ENCODE measurements around the gene MEPE. TPM values are rescaled to one million over a fixed set of nuclear protein-coding genes. Genes with fewer than 3 reads are reported as not detected.

Gene MEPE
- polyA plus RNA-seq, 1 donor, result not detected

DNA sequence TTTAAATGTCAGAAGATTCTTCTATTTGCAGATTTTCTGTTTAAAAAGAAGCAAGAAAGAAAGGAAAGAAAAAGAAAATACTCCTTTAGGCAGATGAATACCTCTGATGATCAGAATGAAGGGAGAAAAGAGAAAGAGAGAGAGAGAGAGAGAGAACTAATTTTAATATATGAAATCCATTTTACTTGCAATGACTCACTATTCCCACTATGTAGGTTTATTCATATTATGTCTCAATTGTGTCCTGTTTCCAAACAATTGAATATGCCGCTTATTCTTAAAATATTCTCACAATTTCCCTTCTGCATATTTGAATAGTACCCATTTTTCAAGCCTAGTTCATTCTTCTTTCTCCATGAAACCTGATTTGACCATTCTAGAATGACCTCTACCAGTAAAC lies 11.7 kb downstream of the MEPE start:
- DNase-seq, result no peak

DNA sequence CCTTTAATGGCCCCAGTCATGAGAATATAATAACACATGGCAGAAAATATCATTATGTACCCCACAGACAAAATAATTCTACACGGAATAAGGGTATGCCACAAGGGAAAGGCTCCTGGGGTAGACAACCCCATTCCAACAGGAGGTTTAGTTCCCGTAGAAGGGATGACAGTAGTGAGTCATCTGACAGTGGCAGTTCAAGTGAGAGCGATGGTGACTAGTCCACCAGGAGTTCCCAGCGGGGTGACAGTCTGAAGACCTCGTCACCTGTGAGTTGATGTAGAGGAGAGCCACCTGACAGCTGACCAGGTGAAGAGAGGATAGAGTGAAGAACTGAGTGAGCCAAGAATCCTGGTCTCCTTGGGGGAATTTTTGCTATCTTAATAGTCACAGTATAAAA lies 13.5 kb downstream of the MEPE start:
- no peak for DNase-seq

GRCh38 chr4:87848622-87849351 lies 16.0 kb downstream of the MEPE start:
- peak; percentile 63 for DNase-seq

GRCh38 chr4:87849612-87850011 lies 16.8 kb downstream of the MEPE start:
- DNase-seq, result no peak

GRCh38 chr4:87851332-87851731 lies 18.6 kb downstream of the MEPE start:
- DNase-seq, result no peak

GRCh38 chr4:87851953-87852352 lies 19.2 kb downstream of the MEPE start:
- no peak for DNase-seq

DNA sequence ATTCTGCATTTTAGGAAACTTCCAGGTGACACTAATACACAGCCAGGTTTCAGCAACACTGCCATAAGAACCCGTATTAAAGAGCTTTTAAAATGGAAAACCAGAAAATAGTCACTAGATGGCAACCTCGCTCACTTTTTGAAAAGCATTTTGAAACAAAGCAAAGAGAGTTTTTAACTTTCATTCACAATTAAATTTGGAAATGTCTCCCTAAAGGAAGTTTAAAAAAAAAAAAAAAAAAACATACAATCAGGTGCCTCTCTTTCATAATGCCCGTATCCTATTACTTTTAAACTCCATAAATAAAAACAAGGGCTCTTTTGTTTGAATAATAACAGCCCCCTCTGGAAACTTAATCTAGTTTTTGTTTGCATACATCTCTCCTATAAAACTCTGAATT lies 20.3 kb downstream of the MEPE start:
- peak; percentile 38 for DNase-seq

DNA sequence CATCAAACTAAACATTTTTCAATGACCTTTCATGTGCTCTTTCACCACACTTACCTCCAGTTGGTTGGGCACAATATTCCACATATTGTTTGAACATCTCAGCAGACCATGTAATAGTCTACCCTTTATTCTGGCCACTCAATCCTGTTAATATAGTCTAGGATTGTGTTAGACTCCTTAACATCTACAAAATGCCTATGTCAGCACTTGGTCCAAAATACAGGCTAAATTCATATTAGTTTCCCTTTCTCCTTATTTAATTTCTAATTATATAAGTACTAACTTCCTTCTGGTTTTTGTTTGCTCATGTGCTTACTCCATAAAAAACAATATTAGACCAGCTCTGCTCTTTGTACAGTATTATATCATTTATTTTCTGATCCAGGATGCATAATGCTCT lies 21.1 kb downstream of the MEPE start:
- DNase-seq, result no peak

GRCh38 chr4:87855559-87855958 lies 22.8 kb downstream of the MEPE start:
- DNase-seq, result no peak

DNA sequence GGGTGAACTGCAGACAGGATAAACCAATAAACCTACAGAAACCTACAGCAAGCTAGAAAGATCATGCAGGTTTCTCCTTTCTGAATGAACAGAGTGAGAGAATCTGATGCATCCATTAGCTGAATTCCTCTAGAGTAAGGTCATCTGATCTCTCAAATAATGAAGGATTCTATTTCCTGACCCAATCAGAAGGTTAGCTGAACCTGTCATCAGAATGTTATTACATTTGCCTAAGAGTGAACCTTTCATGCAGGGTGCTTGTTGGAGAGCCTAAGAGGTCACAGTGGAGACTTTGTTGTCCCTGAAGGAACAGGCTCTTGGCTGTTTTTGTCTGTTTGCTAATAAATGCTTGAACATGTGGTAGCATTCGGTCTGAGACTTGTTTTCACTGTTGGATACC lies 24.0 kb downstream of the MEPE start:
- no peak for DNase-seq

- no peak for DNase-seq
Observed at GRCh38 chr4:87857789-87858188, 25.0 kb downstream of the MEPE start.

DNA sequence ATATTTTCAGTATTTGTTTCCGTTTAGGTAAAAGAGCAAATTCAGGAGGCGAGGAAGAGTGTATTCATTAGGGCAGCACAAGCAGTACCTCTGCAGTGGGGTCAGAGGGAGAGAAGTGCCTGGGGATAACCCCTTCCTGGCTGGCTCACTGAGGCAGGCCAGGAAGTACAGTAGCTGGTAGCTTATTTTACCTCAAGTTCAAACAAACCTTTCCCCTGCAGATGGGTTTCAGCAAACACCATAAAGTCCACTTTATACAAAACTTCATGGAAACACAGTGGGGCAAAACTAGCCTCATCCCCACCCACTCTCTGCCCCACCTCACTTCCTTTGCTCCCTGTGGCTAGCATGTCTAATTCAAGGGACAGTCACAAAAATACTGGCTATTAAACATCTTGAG lies 29.5 kb downstream of the MEPE start:
- DNase-seq, result no peak

DNA sequence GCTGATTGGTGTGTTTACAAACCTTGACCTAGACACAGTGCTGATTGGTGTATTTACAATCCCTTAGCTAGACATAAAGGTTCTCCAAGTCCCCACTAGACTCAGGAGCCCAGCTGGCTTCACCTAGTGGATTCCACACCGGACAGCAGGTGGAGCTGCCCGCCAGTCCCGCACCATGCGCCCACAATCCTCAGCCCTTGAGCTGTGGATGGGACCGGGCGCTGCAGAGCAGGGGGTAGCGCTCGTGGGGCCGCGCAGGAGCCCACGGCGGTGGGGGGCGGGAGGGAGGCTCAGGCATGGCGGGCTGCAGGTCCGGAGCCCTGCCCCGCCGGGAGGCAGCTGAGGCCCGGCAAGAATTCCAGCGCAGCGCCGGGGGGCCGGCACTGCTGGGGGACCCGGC lies 30.7 kb downstream of the MEPE start:
- no peak for DNase-seq

DNA sequence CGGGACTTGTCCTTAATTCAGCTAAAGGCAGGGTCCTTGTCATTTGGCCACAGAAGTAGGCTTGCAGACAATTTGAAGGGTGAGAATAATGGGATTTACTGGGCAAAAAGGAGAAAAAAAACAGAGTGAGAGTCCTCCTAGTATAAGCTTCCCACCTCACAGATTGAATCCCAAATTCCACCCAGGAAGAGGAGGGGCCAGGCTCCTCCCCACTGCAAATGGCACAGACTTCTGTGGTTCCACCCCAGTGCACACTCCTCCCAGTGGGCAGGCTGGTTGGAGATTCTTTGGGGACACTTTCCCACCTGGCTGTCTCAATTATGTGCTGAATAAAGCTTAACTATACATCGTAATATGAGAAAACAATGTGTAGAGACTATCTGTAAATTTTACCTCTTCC lies 31.6 kb downstream of the MEPE start:
- no peak for DNase-seq

DNA sequence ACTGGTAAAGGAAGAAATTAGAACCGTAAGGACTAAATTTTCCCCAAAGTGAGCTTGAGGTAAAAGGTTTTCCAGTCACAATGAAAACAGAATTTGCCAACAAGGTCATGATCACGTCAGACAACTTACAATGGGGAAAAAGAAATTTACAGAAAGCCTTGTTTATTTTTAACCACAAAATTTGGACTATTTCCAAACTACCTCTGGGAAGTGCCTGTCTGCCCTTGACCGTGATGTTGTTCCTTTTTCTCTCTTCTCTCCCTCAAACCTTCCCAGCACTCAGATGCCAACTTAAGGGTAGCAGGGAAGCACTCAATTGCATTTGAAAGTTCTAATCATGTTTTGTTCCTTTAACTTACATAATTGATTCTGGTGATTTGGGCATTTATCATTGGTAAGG lies 32.5 kb downstream of the MEPE start:
- DNase-seq, result no peak

GRCh38 chr4:87865960-87866598 lies 33.3 kb downstream of the MEPE start:
- no peak for DNase-seq

GRCh38 chr4:87868522-87868921 lies 35.8 kb downstream of the MEPE start:
- DNase-seq, result no peak

- DNase-seq, result no peak
Observed at GRCh38 chr4:87872028-87872427, 39.3 kb downstream of the MEPE start.

DNA sequence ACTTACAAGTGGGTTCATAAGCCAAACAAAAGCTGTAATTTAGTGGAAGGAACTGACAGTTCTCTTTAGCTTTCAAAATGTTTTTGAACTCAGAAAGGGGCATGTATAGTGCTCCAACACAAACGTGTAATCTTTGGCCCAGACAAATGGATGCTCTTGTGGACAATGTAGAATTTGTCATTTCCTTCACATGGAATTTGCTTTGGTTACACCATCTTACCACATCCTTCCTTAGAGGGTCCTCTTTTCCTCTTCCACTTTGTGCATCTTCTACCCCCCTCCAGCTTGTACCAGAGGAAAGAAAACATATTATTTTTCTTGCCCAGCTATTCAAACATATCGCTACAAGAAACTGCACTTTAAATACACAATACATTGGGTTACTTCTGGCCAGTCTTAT lies 42.4 kb downstream of the MEPE start:
- no peak for DNase-seq

DNA sequence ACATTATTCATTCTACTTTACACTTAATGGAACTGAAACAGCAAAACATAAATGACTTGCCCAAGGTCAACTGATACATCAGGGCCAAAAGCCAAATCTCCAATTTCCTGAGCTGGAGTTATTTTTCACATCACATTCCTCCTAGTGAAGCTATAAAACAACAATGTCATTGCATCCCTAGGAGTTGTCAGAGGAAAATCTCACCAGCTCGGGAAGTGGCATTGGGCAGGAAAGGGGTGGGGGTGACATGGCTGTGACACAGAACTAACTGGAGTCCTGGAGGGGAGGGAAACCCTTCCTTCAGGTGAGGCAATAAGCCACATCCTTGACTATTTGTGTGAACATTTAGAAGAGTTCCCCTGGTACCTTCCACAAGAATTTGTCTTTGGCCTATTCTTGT lies 47.3 kb downstream of the MEPE start:
- DNase-seq, result no peak

DNA sequence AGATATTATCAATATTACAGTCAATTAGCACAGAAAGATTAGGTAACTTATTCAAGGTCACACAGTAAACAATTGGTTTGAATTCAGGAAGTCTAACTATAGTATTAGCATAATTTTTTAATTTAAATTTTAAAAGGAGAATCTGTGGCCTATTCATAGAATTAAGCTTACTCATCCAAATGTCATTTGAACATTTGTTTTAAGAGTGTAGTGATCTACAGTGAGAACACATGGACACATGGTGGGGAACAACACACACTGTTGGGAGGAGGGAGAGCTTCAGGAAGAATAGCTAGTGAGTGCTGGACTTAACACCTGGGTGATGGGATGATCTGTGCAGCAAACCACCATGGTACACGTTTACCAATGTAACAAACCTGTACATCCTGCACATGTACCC lies 48.3 kb downstream of the MEPE start:
- no peak for DNase-seq

- no peak for DNase-seq
Observed at GRCh38 chr4:87882321-87882720, 49.6 kb downstream of the MEPE start.

DNA sequence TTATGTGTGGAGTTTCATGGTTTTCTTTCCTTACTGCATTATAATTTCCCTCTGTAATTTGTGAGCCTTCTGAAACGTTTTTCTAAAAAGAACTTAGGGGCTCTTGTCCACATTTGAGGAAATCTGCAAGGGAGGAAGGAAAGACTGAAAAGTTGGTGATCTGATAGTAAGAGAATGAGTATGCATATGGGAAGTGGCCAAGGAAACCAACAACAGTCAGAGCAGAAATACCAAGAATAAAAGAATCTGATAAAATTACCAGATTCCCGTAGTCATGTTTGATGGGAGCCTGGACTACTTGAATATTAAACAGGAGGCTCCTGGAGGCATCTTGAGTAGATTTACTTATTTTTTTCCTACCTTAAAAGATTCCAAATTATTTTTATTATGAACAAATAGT lies 50.1 kb downstream of the MEPE start:
- DNase-seq, result no peak

GRCh38 chr4:87884976-87885549 lies 52.3 kb downstream of the MEPE start:
- DNase-seq, result no peak

All from hindlimb muscle (tissue), 1 donor.